Activated naive CD4-positive, alpha-beta T cell treated with anti-CD3 and anti-CD28 coated beads, Interleukin-2, amount 10 ng/mL, durations not matched to agents 7 days and 5 days (primary cell): ENCODE results near the gene VPS25.
"Not testable (repeated sequence)": the region's sequence is repeated elsewhere in the genome, so short reads cannot be mapped to it uniquely, and the experiment has no call there.

ENCODE experiments used
- CTCF ChIA-PET: fragments of 350-600 bp; sonication (Branson Sonifier 250); formaldehyde crosslinking; loops from one replicate; lab custom pipeline; 2021; ENCODE audit warnings: antibody characterized with exemption; lab: Charles Lee
- DNase-seq: peaks from one replicate; pipeline ENCODE4 v3.0.0-alpha.2; 2020
- H3K27ac Mint-ChIP-seq: one replicate; pipeline ENCODE4 v1.8.0; 2021; ENCODE audit warnings: mild to moderate bottlenecking, moderate library complexity, mixed read lengths
- H3K27me3 Mint-ChIP-seq: one replicate; pipeline ENCODE4 v1.8.0; 2021; ENCODE audit warnings: mild to moderate bottlenecking, mixed read lengths
- H3K36me3 Mint-ChIP-seq: one replicate; pipeline ENCODE4 v1.8.0; 2021; ENCODE audit warnings: mixed read lengths
- H3K4me1 Mint-ChIP-seq: one replicate; pipeline ENCODE4 v1.8.0; 2021; ENCODE audit warnings: mixed read lengths
- H3K4me3 Mint-ChIP-seq: one replicate; pipeline ENCODE4 v1.8.0; 2021; ENCODE audit warnings: mild to moderate bottlenecking, moderate library complexity, mixed read lengths
- H3K9me3 Mint-ChIP-seq: one replicate; pipeline ENCODE4 v1.8.0; 2021; ENCODE audit warnings: mixed read lengths

The VPS25 gene

DNA sequence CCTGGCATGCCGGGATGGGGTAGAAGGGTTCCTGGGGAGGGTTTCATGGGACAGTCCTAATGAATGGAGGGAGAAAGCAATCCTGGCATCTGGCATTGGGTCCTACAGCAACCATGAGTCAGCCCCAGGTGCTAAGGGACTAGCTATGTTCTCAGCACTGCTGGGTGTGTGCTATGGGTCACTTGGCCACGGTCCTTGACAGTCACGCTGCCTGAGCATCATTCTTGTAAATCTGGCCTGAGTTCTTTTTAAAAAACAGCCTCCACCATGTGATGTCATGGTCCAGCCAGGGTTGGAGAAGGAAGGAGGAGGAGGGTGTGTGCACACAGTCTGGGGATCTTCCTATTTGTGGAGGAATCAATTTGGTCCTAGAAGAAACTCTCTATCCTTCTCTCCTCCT, 18.5 kb upstream of the VPS25 start:
- Mint-ChIP-seq H3K4me1 (no peaks in the 10 kb centered on the region), H3K4me3 (no peak overlapping the region), H3K9me3 (no peaks in the 10 kb centered on the region), H3K27me3 (peaks cover 89% of the 10 kb centered on the region), H3K27ac (no peak overlapping the region), H3K36me3 (no peaks in the 10 kb centered on the region)
- CTCF ChIA-PET: no interaction called here
- DNase-seq: no peak

- DNase-seq: no peak
- Mint-ChIP-seq H3K36me3 (no peaks in the 10 kb centered on the region), H3K4me3 (no peak overlapping the region), H3K27me3 (peaks cover 92% of the 10 kb centered on the region), H3K9me3 (no peaks in the 10 kb centered on the region), H3K27ac (no peak overlapping the region), H3K4me1 (peaks cover 12% of the 10 kb centered on the region)
- CTCF ChIA-PET: interaction anchor here (1.0 to 5.3 kb wide), 3 partner anchors 10 to 182 kb away, joined by 3 to 77 read pairs (median 3); partner anchors contain the start of gene PSMC3IP
Observed at GRCh38 chr17:42759982-42760651, 13.1 kb upstream of the VPS25 start.

DNA sequence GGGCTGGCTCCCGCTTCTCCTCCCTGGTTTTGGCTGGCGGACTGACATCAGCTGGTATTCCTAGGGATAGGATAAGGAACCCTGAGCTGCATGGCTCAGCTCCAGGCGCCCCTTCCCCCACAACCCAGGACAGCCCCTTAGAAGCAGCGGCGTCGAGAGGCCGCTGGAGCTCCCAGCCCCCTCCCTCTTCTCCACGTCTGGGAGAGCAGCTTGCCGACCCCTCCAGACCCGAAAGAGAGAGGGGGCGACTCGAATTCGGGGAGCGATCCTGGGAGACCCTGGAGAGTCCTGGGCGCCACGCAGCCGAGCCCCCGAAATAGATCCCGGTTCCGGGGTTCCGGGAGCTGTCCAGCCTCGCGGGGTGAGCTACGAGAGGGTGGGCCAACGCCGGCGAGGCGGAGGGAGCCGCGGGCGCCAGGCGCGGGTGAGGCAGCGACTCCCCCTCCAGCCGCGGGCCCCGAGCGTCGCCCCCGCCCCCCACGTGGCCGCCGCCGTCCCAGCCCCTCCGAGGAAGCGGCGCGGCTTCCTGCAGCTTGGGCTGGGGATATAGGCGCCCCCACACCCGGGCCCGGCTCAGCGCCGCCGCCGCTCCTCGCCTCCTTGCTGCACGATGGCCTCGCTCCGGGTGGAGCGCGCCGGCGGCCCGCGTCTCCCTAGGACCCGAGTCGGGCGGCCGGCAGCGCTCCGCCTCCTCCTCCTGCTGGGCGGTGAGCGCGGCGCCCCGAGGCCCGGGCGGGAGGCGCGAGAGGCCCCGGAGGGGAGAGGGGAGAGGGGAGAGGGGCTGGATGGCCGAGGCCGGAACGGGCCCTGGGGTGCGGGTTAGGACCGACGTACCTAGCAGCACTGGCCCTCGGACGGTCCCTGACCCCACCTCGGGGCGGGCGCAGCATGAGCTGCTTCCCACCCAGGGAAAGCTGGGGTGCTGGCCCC, 12.3 kb upstream of the VPS25 start, which contains the start of gene RAMP2:
Gene RAMP2, plus strand, starts transcription at position 576 of the 930 bp plus-strand sequence. Its CDS starts 35 bp downstream, at position 611.
- no peak within 1 kb of the TSS for H3K27ac Mint-ChIP-seq
- peak; percentile 38 for DNase-seq
- no peaks in the 10 kb centered on the region for H3K9me3 Mint-ChIP-seq
- peak within 1 kb of the TSS; percentile 41 for H3K4me3 Mint-ChIP-seq
- no peaks in the 10 kb centered on the region for H3K36me3 Mint-ChIP-seq
- H3K27me3 Mint-ChIP-seq: peaks cover 89% of the 10 kb centered on the region
- CTCF ChIA-PET: interaction anchor here (0.9 to 5.3 kb wide), 6 partner anchors 11 to 182 kb away, joined by 3 to 77 read pairs (median 3); partner anchors contain the start of gene PSMC3IP
- peaks cover 12% of the 10 kb centered on the region for H3K4me1 Mint-ChIP-seq

GRCh38 chr17:42761638-42762037, 11.6 kb upstream of the VPS25 start:
- Mint-ChIP-seq H3K4me1 (peaks cover 12% of the 10 kb centered on the region), H3K27me3 (peaks cover 91% of the 10 kb centered on the region), H3K4me3 (peak overlapping the region; percentile 28), H3K9me3 (no peaks in the 10 kb centered on the region), H3K36me3 (no peaks in the 10 kb centered on the region), H3K27ac (no peak overlapping the region)
- CTCF ChIA-PET: interaction anchor here (0.9 to 5.3 kb wide), 6 partner anchors 11 to 183 kb away, joined by 3 to 77 read pairs (median 11); partner anchors contain the start of genes PSMC3IP and VPS25
- no peak for DNase-seq

GRCh38 chr17:42766124-42766523, 7.1 kb upstream of the VPS25 start:
- peaks cover 69% of the 10 kb centered on the region for H3K27me3 Mint-ChIP-seq
- peaks cover 8% of the 10 kb centered on the region for H3K4me1 Mint-ChIP-seq
- no peak for DNase-seq
- no peaks in the 10 kb centered on the region for H3K9me3 Mint-ChIP-seq
- H3K36me3 Mint-ChIP-seq: no peaks in the 10 kb centered on the region
- CTCF ChIA-PET: no interaction called here
- H3K4me3 Mint-ChIP-seq: no peak overlapping the region
- H3K27ac Mint-ChIP-seq: no peak overlapping the region

GRCh38 chr17:42767512-42767911, 5.7 kb upstream of the VPS25 start:
- Mint-ChIP-seq H3K36me3 (no peaks in the 10 kb centered on the region), H3K4me1 (peaks cover 10% of the 10 kb centered on the region), H3K27me3 (peaks cover 56% of the 10 kb centered on the region), H3K9me3 (no peaks in the 10 kb centered on the region), H3K4me3 (no peak overlapping the region), H3K27ac (no peak overlapping the region)
- CTCF ChIA-PET: no interaction called here
- no peak for DNase-seq

- H3K9me3 Mint-ChIP-seq, DNase-seq, CTCF ChIA-PET, H3K27ac Mint-ChIP-seq, H3K36me3 Mint-ChIP-seq, H3K4me3 Mint-ChIP-seq: not testable (repeated sequence)
- Mint-ChIP-seq H3K27me3 (peaks cover 51% of the 10 kb centered on the region), H3K4me1 (peaks cover 13% of the 10 kb centered on the region)
Observed at GRCh38 chr17:42768006-42768405, 5.2 kb upstream of the VPS25 start.

DNA sequence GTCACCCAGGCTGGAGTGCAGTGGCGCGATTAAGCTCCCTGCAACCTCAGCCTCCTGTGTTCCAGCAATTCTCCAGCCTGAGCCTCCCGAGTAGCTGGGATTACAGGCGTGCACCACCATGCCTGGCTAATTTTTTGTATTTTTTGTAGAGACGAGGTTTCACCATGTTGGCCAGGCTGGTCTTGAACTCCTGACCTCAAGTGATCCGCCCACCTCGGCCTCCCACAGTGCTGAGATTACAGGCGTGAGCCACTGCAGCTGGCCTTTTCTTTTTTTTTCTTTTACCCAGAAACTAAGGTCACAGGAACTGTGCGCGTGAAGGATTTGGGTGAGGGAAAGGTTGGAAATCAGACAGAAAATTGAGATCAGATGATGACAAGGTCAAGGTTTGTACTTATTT, 3.3 kb upstream of the VPS25 start:
- H3K9me3 Mint-ChIP-seq, H3K4me3 Mint-ChIP-seq, DNase-seq, H3K27ac Mint-ChIP-seq: not testable (repeated sequence)
- Mint-ChIP-seq H3K27me3 (peaks cover 35% of the 10 kb centered on the region), H3K36me3 (peaks cover 18% of the 10 kb centered on the region), H3K4me1 (peaks cover 30% of the 10 kb centered on the region)
- CTCF ChIA-PET: interaction anchor here (1.4 kb wide), 1 partner anchor 192 kb away, joined by 3 read pairs; no protein-coding TSS in a partner anchor

DNA sequence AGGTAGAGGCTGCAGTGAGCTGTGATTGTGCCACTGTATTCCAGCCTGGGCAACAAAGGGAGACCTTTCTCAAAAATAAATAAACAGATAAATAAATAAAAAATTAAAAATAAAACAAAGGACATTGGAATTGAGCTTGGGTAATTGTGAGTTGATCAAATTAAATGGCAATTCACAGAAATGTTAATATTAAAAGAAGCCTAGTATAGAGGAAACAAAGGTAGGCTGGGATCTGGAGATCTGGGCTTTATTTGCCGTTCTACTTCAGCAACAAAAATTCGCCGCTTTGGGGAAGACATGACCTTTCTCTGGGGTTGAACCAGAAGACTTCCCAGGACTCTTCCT, 332 bp upstream of the VPS25 start:
- Mint-ChIP-seq H3K27ac (peak overlapping the region; percentile 90), H3K4me1 (peaks cover 37% of the 10 kb centered on the region), H3K36me3 (peaks cover 35% of the 10 kb centered on the region), H3K27me3 (peaks cover 11% of the 10 kb centered on the region), H3K4me3 (peak overlapping the region; percentile 97), H3K9me3 (no peaks in the 10 kb centered on the region)
- CTCF ChIA-PET: interaction anchor here (1.6 to 2.6 kb wide), 3 partner anchors 10 to 194 kb away, joined by 6 to 18 read pairs (median 9); no protein-coding TSS in a partner anchor
- no peak for DNase-seq

GRCh38 chr17:42774066-42774745, 957 bp downstream of the VPS25 start:
- peak overlapping the region; percentile 90 for H3K27ac Mint-ChIP-seq
- H3K4me3 Mint-ChIP-seq: peak overlapping the region; percentile 97
- no peaks in the 10 kb centered on the region for H3K9me3 Mint-ChIP-seq
- peaks cover 44% of the 10 kb centered on the region for H3K36me3 Mint-ChIP-seq
- peaks cover 37% of the 10 kb centered on the region for H3K4me1 Mint-ChIP-seq
- DNase-seq: no peak
- H3K27me3 Mint-ChIP-seq: peaks cover 2% of the 10 kb centered on the region
- CTCF ChIA-PET: interaction anchor here (1.6 to 2.6 kb wide), 3 partner anchors 11 to 196 kb away, joined by 6 to 18 read pairs (median 9); no protein-coding TSS in a partner anchor

- no peak overlapping the region for H3K27ac Mint-ChIP-seq
- H3K27me3 Mint-ChIP-seq: peaks cover 16% of the 10 kb centered on the region
- H3K4me3 Mint-ChIP-seq: no peak overlapping the region
- CTCF ChIA-PET: no interaction called here
- peaks cover 43% of the 10 kb centered on the region for H3K4me1 Mint-ChIP-seq
- DNase-seq: no peak
- no peaks in the 10 kb centered on the region for H3K9me3 Mint-ChIP-seq
- H3K36me3 Mint-ChIP-seq: peaks cover 51% of the 10 kb centered on the region
Observed at GRCh38 chr17:42775534-42776098, 2.4 kb downstream of the VPS25 start.

DNA sequence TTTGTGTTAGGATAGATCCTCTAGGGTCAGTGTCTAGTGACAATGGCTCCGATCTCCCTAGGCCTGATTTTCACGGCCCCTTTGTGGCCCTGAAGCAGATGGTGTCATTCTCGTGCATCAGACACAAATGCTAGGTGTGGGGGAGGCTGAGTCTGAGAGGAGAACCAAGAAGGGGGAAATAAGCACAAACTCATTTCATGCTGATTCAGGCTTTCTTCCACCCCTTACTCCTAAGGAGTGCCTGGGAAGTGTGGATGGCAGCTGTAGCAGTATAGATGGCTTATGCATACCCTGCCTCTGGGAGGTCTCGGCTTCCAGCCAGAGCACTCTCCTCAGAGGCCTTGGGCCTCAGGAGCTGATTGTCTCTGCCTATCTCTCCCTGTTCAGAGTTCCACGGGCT, 5.3 kb downstream of the VPS25 start:
- H3K27me3 Mint-ChIP-seq: peaks cover 45% of the 10 kb centered on the region
- H3K9me3 Mint-ChIP-seq: no peaks in the 10 kb centered on the region
- H3K36me3 Mint-ChIP-seq: peaks cover 46% of the 10 kb centered on the region
- DNase-seq: no peak
- no peak overlapping the region for H3K4me3 Mint-ChIP-seq
- CTCF ChIA-PET: interaction anchor here (0.6 kb wide), 1 partner anchor 98 kb away, joined by 3 read pairs; no protein-coding TSS in a partner anchor
- no peak overlapping the region for H3K27ac Mint-ChIP-seq
- H3K4me1 Mint-ChIP-seq: peaks cover 31% of the 10 kb centered on the region

DNA sequence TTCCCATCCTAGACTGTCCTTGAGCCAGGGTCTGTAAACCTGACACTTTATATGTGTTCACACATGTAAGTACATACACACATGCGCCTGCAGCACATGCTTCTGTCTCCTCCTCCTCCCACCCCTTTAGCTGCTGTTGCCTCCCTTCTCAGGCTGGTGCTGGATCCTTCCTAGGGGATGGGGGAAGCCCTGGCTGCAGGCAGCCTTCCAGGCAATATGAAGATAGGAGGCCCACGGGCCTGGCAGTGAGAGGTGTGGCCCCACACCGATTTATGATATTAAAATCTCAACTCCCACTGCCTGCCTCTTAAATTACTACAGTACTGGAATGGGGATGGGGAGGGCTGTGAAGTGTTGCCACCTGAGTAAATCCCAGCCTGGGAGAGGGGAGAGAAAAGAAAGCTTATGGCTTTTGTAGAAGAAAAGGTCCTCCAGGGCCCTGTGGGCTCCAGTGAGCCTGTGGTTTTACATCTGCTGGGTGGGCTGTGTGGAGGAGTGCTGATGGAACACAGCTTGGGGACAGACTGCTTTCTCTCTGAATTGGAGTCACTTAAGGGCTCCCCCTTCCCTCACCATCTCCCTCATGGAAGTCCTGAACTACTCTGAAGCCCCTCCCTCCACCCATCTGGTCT, 6.2 kb downstream of the VPS25 start:
- Mint-ChIP-seq H3K27me3 (peaks cover 54% of the 10 kb centered on the region), H3K27ac (no peak overlapping the region), H3K4me3 (no peak overlapping the region), H3K9me3 (no peaks in the 10 kb centered on the region), H3K36me3 (peaks cover 37% of the 10 kb centered on the region), H3K4me1 (peaks cover 28% of the 10 kb centered on the region)
- CTCF ChIA-PET: no interaction called here
- no peak for DNase-seq
